Prostate gland (tissue), 2 donors: ENCODE results near the gene ARL15.

Experiments
- CTCF ChIP-seq, 4 experiments: fragments of 200-600 bp in 2 of 4; fragments of 450-650 bp in 2 of 4; sonication (generic) in 2 of 4; IDR thresholded peaks; 1 replicate in 3 of 4; 2 replicates in 1 of 4; pipeline ENCODE4 v1.5.1; 2016 to 2019; ENCODE audit warnings: antibody characterized with exemption in 4 of 4, mild to moderate bottlenecking in 2 of 4, moderate library complexity in 2 of 4
- POLR2AphosphoS5 ChIP-seq: sonication (generic); formaldehyde crosslinking; IDR thresholded peaks from one replicate; pipeline ENCODE4 v1.6.1; 2017; ENCODE audit warnings: antibody characterized with exemption

GRCh38 chr5:53970475-53970874, 339.9 kb downstream of the ARL15 start:
- TF ChIP-seq CTCF (IDR thresholded peaks at IDR 0.05) (no peak), POLR2AphosphoS5 (no peak)
